Neuronal stem cell (in vitro differentiated cells): ENCODE data around the gene DROSHA.

Source experiments
- DNase-seq: peaks from one replicate; pipeline ENCODE4 v3.0.0-alpha.2; 2013; ENCODE audit warnings: low spot score
- H2AFZ ChIP-seq: one replicate; pipeline ENCODE4 v1.6.1; 2013; ENCODE audit warnings: mild to moderate bottlenecking, low read length, inconsistent platforms
- H2AK5ac ChIP-seq: 2 replicates; pipeline ENCODE4 v1.6.1; 2013; ENCODE audit warnings: low read depth, mild to moderate bottlenecking, inconsistent platforms, low read length, moderate library complexity, mixed read lengths
- H2BK120ac ChIP-seq: 2 replicates; pipeline ENCODE4 v1.6.1; 2013; ENCODE audit warnings: low read depth, mild to moderate bottlenecking, inconsistent platforms, low read length, moderate library complexity, mixed read lengths
- H2BK12ac ChIP-seq: one replicate; pipeline ENCODE4 v1.6.1; 2013; ENCODE audit warnings: low read length, inconsistent platforms
- H2BK15ac ChIP-seq: 2 replicates; pipeline ENCODE4 v1.6.1; 2013; ENCODE audit warnings: mild to moderate bottlenecking, low read length, inconsistent platforms, mixed read lengths
- H2BK5ac ChIP-seq: one replicate; pipeline ENCODE4 v1.6.1; 2013; ENCODE audit warnings: inconsistent platforms, mild to moderate bottlenecking, low read length, moderate library complexity
- H3K14ac ChIP-seq: one replicate; pipeline ENCODE4 v1.6.1; 2013; ENCODE audit warnings: low read length, inconsistent platforms
- H3K18ac ChIP-seq: 2 replicates; pipeline ENCODE4 v1.6.1; 2013; ENCODE audit warnings: low read length, inconsistent platforms
- H3K23ac ChIP-seq: 2 replicates; pipeline ENCODE4 v1.6.1; 2013; ENCODE audit warnings: low read depth, mild to moderate bottlenecking, mixed read lengths, low read length, inconsistent platforms; ENCODE audit not compliant: poor library complexity
- H3K27ac ChIP-seq: replicated peaks from 3 replicates; pipeline ENCODE4 v1.5.1; 2013; ENCODE audit warnings: low read length, inconsistent platforms
- H3K27me3 ChIP-seq, 3 experiments: 2 replicates each; pipeline ENCODE4 v1.6.1; 2013; ENCODE audit warnings: low read length in 3 of 3, mild to moderate bottlenecking in 2 of 3, inconsistent platforms in 1 of 3, low read depth in 1 of 3, mixed read lengths in 1 of 3, moderate library complexity in 1 of 3; ENCODE audit not compliant: control insufficient read depth in 3 of 3, insufficient read depth in 3 of 3
- H3K36me3 ChIP-seq, 2 donors: replicated peaks in 1 of 2; 2 replicates each; pipeline ENCODE4 v1.6.1; 2013; ENCODE audit warnings: low read length in 2 of 2; ENCODE audit not compliant: control insufficient read depth in 2 of 2, insufficient read depth in 2 of 2
- H3K4ac ChIP-seq: 2 replicates; pipeline ENCODE4 v1.6.1; 2013; ENCODE audit warnings: inconsistent platforms, mild to moderate bottlenecking, low read length, moderate library complexity
- H3K4me1 ChIP-seq, 2 donors: 1 replicate in 1 of 2; 2 replicates in 1 of 2; pipeline ENCODE4 v1.6.1; 2013; ENCODE audit warnings: low read length in 2 of 2, low read depth in 1 of 2; ENCODE audit not compliant: control insufficient read depth in 2 of 2, insufficient read depth in 1 of 2
- H3K4me2 ChIP-seq: one replicate; pipeline ENCODE4 v1.6.1; 2013; ENCODE audit warnings: mild to moderate bottlenecking, low read length, inconsistent platforms; ENCODE audit not compliant: insufficient read depth, poor library complexity, severe bottlenecking
- H3K4me3 ChIP-seq, 2 donors: 2 replicates each; pipeline ENCODE4 v1.5.1; 2013; ENCODE audit warnings: low read length in 2 of 2, mild to moderate bottlenecking in 2 of 2, inconsistent platforms in 1 of 2, moderate library complexity in 1 of 2
- H3K79me1 ChIP-seq: one replicate; pipeline ENCODE4 v1.6.1; 2013; ENCODE audit warnings: low read depth, mild to moderate bottlenecking, inconsistent platforms, low read length, moderate library complexity
- H3K9ac ChIP-seq: one replicate; pipeline ENCODE4 v1.6.1; 2013; ENCODE audit warnings: mild to moderate bottlenecking, low read depth, low read length, inconsistent platforms; ENCODE audit not compliant: poor library complexity
- H3K9me3 ChIP-seq, 2 donors: replicated peaks in 1 of 2; 2 replicates each; pipeline versions ENCODE3 to v1.6.1; 2013; ENCODE audit warnings: low read length in 2 of 2, mild to moderate bottlenecking in 2 of 2, inconsistent platforms in 1 of 2, low read depth in 1 of 2, mixed read lengths in 1 of 2, moderate library complexity in 1 of 2; ENCODE audit not compliant: control insufficient read depth in 2 of 2, insufficient read depth in 1 of 2
- H4K8ac ChIP-seq: one replicate; pipeline ENCODE4 v1.6.1; 2013; ENCODE audit warnings: low read depth, mild to moderate bottlenecking, inconsistent platforms, low read length, moderate library complexity
- H4K91ac ChIP-seq: one replicate; pipeline ENCODE4 v1.6.1; 2013; ENCODE audit warnings: low read length, low read depth, mild to moderate bottlenecking, inconsistent platforms; ENCODE audit not compliant: poor library complexity
- WGBS, 2 donors: extraction: QIAGEN DNeasy Blood & Tissue Kit; methylation state at CpG; one replicate each; pipeline ENCODE4 v1.1.7; 2013; ENCODE audit warnings: missing lambda C conversion rate in 2 of 2, mixed read lengths in 1 of 2; ENCODE audit not compliant: insufficient read length in 2 of 2, insufficient replicate concordance in 1 of 2; ENCODE audit errors: extremely low coverage in 2 of 2; 5-methylcytosine and 5-hydroxymethylcytosine counted together

Gene DROSHA

GRCh38 chr5:31415009-31415923 is 116.6 kb downstream of the DROSHA start:
- Histone ChIP-seq H2AFZ (no peak overlapping the region), H4K8ac (no peak overlapping the region), H3K9ac (no peak overlapping the region), H2BK12ac (no peak overlapping the region), H3K14ac (no peak overlapping the region), H3K79me1 (no peaks in the 10 kb centered on the region), H2BK120ac (no peak overlapping the region), H3K36me3 (peaks cover 17 to 98% of the 10 kb centered on the region in 2 donors), H3K27me3 (no peaks in the 10 kb centered on the region), H2AK5ac (no peak overlapping the region), H2BK15ac (no peak overlapping the region), H3K23ac (no peak overlapping the region), H3K4me2 (no peak overlapping the region), H3K27ac (no peak overlapping the region), H3K9me3 (no peaks in the 10 kb centered on the region), H3K18ac (no peak overlapping the region), H3K4ac (no peak overlapping the region), H3K4me3 (no peak overlapping the region), H3K4me1 (peaks cover 0 to 3% of the 10 kb centered on the region in 2 donors), H2BK5ac (no peak overlapping the region), H4K91ac (no peak overlapping the region)
- DNase-seq, result no peak
- no CpG with 5 or more reads among the region's 6 CpGs for WGBS, 2 donors

GRCh38 chr5:31413030-31413812 is 118.7 kb downstream of the DROSHA start:
- H3K4me3 ChIP-seq, result no peak overlapping the region
- peaks cover 15 to 98% of the 10 kb centered on the region in 2 donors for H3K36me3 ChIP-seq
- H3K4me2 ChIP-seq, result no peak overlapping the region
- H2AFZ ChIP-seq, result no peak overlapping the region
- H2BK5ac ChIP-seq, result no peak overlapping the region
- H2BK15ac ChIP-seq, result no peak overlapping the region
- no peak overlapping the region for H3K4ac ChIP-seq
- H3K4me1 ChIP-seq, result peaks cover 0 to 3% of the 10 kb centered on the region in 2 donors
- no peak overlapping the region for H3K27ac ChIP-seq
- no peak overlapping the region for H2BK120ac ChIP-seq
- H4K91ac ChIP-seq, result no peak overlapping the region
- no peak overlapping the region for H3K9ac ChIP-seq
- no peak overlapping the region for H2AK5ac ChIP-seq
- no peak overlapping the region for H2BK12ac ChIP-seq
- DNase-seq, result no peak
- H4K8ac ChIP-seq, result no peak overlapping the region
- H3K27me3 ChIP-seq, result no peaks in the 10 kb centered on the region
- no peak overlapping the region for H3K14ac ChIP-seq
- no peaks in the 10 kb centered on the region for H3K79me1 ChIP-seq
- no peaks in the 10 kb centered on the region for H3K9me3 ChIP-seq
- no peak overlapping the region for H3K23ac ChIP-seq
- whole genome bisulfite sequencing, 2 donors, result no CpG with 5 or more reads among the region's 8 CpGs
- H3K18ac ChIP-seq, result peak overlapping the region; percentile 42

DNA sequence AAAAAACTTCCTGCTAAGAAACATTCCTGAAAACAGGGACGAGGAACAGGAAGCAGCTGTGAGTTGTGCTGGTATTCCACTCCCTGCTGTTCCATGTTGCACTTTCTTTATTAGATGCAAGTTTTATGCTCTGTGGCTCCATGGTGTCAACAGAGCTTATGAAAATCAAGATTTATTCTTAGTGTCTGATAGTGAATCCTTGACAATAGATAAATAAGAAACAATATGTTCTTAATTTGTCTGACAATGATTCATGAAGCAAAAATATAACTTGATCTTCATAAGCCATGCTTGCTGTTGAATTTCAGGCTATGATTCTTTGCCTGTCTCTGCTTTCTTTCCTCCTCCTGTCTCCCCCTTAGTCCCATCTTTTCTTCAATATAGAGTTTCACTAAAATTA is 119.6 kb downstream of the DROSHA start:
- no CpG with 5 or more reads among the region's 1 CpG for WGBS, 2 donors
- Histone ChIP-seq H2BK15ac (no peak overlapping the region), H3K4ac (no peak overlapping the region), H3K9ac (no peak overlapping the region), H2AK5ac (no peak overlapping the region), H3K4me1 (peaks cover 0 to 3% of the 10 kb centered on the region in 2 donors), H3K4me2 (no peak overlapping the region), H4K8ac (no peak overlapping the region), H3K23ac (no peak overlapping the region), H3K9me3 (no peaks in the 10 kb centered on the region), H3K27me3 (no peaks in the 10 kb centered on the region), H2BK12ac (no peak overlapping the region), H3K79me1 (no peaks in the 10 kb centered on the region), H3K27ac (no peak overlapping the region), H2BK120ac (no peak overlapping the region), H3K36me3 (peaks cover 13 to 98% of the 10 kb centered on the region in 2 donors), H2BK5ac (no peak overlapping the region), H3K14ac (no peak overlapping the region), H3K4me3 (no peak overlapping the region), H2AFZ (no peak overlapping the region), H4K91ac (no peak overlapping the region), H3K18ac (no peak overlapping the region)
- no peak for DNase-seq

DNA sequence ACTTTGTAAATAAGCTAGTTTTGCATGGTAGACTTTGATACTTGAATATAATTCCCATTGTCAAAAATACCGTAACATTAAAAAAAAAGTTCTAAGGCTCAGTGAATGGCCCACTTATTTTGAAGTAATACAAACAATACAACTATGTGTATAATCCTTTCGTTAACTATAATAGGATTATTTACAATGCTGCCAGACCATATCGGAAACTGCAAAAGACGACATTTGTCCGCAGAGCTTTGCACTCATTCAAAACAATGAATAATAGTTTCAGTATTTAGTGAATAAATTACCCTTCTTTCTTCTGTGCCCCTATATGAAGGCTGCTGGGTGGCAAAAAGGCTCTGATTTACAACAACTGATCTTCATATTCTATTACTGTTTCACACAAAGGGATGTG is 121.8 kb downstream of the DROSHA start:
- peaks cover 15 to 98% of the 10 kb centered on the region in 2 donors for H3K36me3 ChIP-seq
- H3K9ac ChIP-seq, result no peak overlapping the region
- H2AK5ac ChIP-seq, result no peak overlapping the region
- no peak overlapping the region for H3K4ac ChIP-seq
- H2BK5ac ChIP-seq, result no peak overlapping the region
- H3K79me1 ChIP-seq, result no peaks in the 10 kb centered on the region
- no peak overlapping the region for H3K18ac ChIP-seq
- no CpG with 5 or more reads among the region's 5 CpGs for WGBS, 2 donors
- H2BK12ac ChIP-seq, result no peak overlapping the region
- H3K14ac ChIP-seq, result no peak overlapping the region
- no peak overlapping the region for H2AFZ ChIP-seq
- H4K8ac ChIP-seq, result no peak overlapping the region
- H2BK15ac ChIP-seq, result no peak overlapping the region
- no peak for DNase-seq
- no peak overlapping the region for H3K23ac ChIP-seq
- no peak overlapping the region for H2BK120ac ChIP-seq
- peaks cover 0 to 3% of the 10 kb centered on the region in 2 donors for H3K4me1 ChIP-seq
- no peak overlapping the region for H3K27ac ChIP-seq
- H4K91ac ChIP-seq, result no peak overlapping the region
- no peaks in the 10 kb centered on the region for H3K9me3 ChIP-seq
- no peak overlapping the region for H3K4me3 ChIP-seq
- no peaks in the 10 kb centered on the region for H3K27me3 ChIP-seq
- no peak overlapping the region for H3K4me2 ChIP-seq
